AG08396 (cell line): ENCODE measurements around the gene WDR54.
"Not testable (repeated sequence)": the region's sequence is repeated elsewhere in the genome, so short reads cannot be mapped to it uniquely, and the experiment has no call there.

Experiments used
- DNase-seq: peaks from one replicate; pipeline ENCODE4 v3.0.0; 2012; ENCODE audit warnings: low spot score, mixed read lengths

The WDR54 gene

GRCh38 chr2:74429487-74430451 is 8.2 kb downstream of the WDR54 start:
- DNase-seq = no peak

- no peak for DNase-seq
Measured at GRCh38 chr2:74430502-74430901, 9.0 kb downstream of the WDR54 start.

GRCh38 chr2:74436111-74436805 is 14.7 kb downstream of the WDR54 start:
- no peak for DNase-seq

- DNase-seq = no peak
Measured at GRCh38 chr2:74436848-74437695, 15.5 kb downstream of the WDR54 start.

GRCh38 chr2:74438248-74438647 is 16.7 kb downstream of the WDR54 start:
- DNase-seq = no peak

- DNase-seq = no peak
Measured at GRCh38 chr2:74439373-74439772, 17.8 kb downstream of the WDR54 start.

GRCh38 chr2:74439803-74440377 is 18.4 kb downstream of the WDR54 start:
- DNase-seq = peak; percentile 88

GRCh38 chr2:74440378-74441169 is 19.0 kb downstream of the WDR54 start:
- DNase-seq = peak; percentile 99

- DNase-seq = no peak
Measured at GRCh38 chr2:74441170-74441689, 19.7 kb downstream of the WDR54 start.

- DNase-seq = no peak
Measured at GRCh38 chr2:74441690-74442482, 20.4 kb downstream of the WDR54 start, which contains the start of gene RTKN. RTKN (minus strand) TSS chr2:74441937; CDS start chr2:74441816, 121 bp downstream.

GRCh38 chr2:74442483-74443297 is 21.2 kb downstream of the WDR54 start:
- DNase-seq = not testable (repeated sequence)

GRCh38 chr2:74444498-74445318 is 23.2 kb downstream of the WDR54 start:
- DNase-seq = no peak

GRCh38 chr2:74447230-74447999 is 25.9 kb downstream of the WDR54 start:
- no peak for DNase-seq

- DNase-seq = no peak
Measured at GRCh38 chr2:74448771-74449170, 27.2 kb downstream of the WDR54 start.

- DNase-seq = no peak
Measured at GRCh38 chr2:74450570-74451190, 29.1 kb downstream of the WDR54 start.

GRCh38 chr2:74454654-74455511 is 33.4 kb downstream of the WDR54 start, which contains the start of gene INO80B:
INO80B (plus strand) TSS chr2:74455087; CDS start chr2:74455117, 30 bp downstream.
- peak; percentile 91 for DNase-seq
